ENCODE measurements around the gene UCN. TPM values are rescaled to one million over a fixed set of nuclear protein-coding genes. Genes with fewer than 3 reads are reported as not detected.

UCN gene
- total and polyA plus RNA-seq, 2 donors (not counting 1 experiment from before 2014, with no cell fraction given): 3.6 to 4.5 TPM

GRCh38 chr2:27314709-27315108 lies 6.5 kb upstream of the UCN start:
- Histone ChIP-seq H3K9me3 (ENCODE audit: control extremely low read depth in 1 of 3, control insufficient read depth in 2 of 3, insufficient read depth in 1 of 3, low read length in 2 of 3) (no peaks in the 10 kb centered on the region), H3K9ac (ENCODE audit: low read length) (no peak overlapping the region), H3K36me3 (replicated peaks in 1 of 2; ENCODE audit: control extremely low read depth in 1 of 2, control insufficient read depth in 1 of 2, extremely low read depth in 1 of 2, insufficient read depth in 2 of 2, low read length in 1 of 2) (peaks cover 4 to 21% of the 10 kb centered on the region in 2 experiments), H3K4me3 (ENCODE audit: control extremely low read depth in 1 of 5, extremely low read depth in 1 of 5, insufficient read depth in 1 of 5, low read depth in 2 of 5, low read length in 4 of 5) (no peak overlapping the region), H3K4me1 (ENCODE audit: control insufficient read depth in 2 of 2, insufficient read depth in 2 of 2, low read length in 2 of 2) (no peaks in the 10 kb centered on the region), H3K79me2 (ENCODE audit: control insufficient read depth, insufficient read depth, low read length) (peaks cover 5% of the 10 kb centered on the region), H3K27me3 (replicated peaks in 1 of 4; ENCODE audit: control extremely low read depth in 1 of 4, control insufficient read depth in 3 of 4, insufficient read depth in 4 of 4, low read length in 3 of 4) (no peaks in the 10 kb centered on the region), H4K20me1 (ENCODE audit: control insufficient read depth, insufficient read depth, low read length, poor library complexity, severe bottlenecking) (peaks cover 11% of the 10 kb centered on the region), H2AFZ (ENCODE audit: insufficient read depth, low read depth, low read length, poor library complexity, severe bottlenecking) (no peak overlapping the region), H3K27ac (ENCODE audit: low read length in 2 of 2) (no peak overlapping the region), H3K4me2 (replicated peaks; ENCODE audit: low read depth, low read length, poor library complexity, severe bottlenecking) (no peak overlapping the region)
- DNase-seq: no peak
- WGBS (ENCODE audit: insufficient coverage): 95% methylated on average over 7 of the region's 9 CpGs
- TF ChIP-seq EZH2 (IDR thresholded peaks at IDR 0.05; ENCODE audit: borderline replicate concordance, insufficient read depth, low read depth, low read length, poor library complexity, severe bottlenecking) (no peak), CTCF (IDR thresholded peaks at IDR 0.05) (no peak)
- no peaks in the 10 kb centered on the region for H3K9me3 Mint-ChIP-seq (ENCODE audit: insufficient read depth)
- no peaks in the 10 kb centered on the region for H3K27me3 Mint-ChIP-seq
- ChIA-PET CTCF (interaction anchor here (1.5 to 1.8 kb wide), 2 partner anchors 11 to 35 kb away, joined by 3 to 9 read pairs; no protein-coding TSS in a partner anchor), POLR2A (no interaction called here)
- H3K4me1 Mint-ChIP-seq: no peaks in the 10 kb centered on the region
- H3K4me3 Mint-ChIP-seq: no peak overlapping the region
- H3K27ac Mint-ChIP-seq: no peak overlapping the region
- ATAC-seq (ENCODE audit: low read depth): no peak
- intact Hi-C loops (cut with micrococcal nuclease): no loop called here

GRCh38 chr2:27313882-27314645 lies 5.8 kb upstream of the UCN start:
- no peaks in the 10 kb centered on the region for H3K4me1 ChIP-seq (ENCODE audit: control insufficient read depth in 2 of 2, insufficient read depth in 2 of 2, low read length in 2 of 2)
- no peak overlapping the region for H2AFZ ChIP-seq (ENCODE audit: insufficient read depth, low read depth, low read length, poor library complexity, severe bottlenecking)
- no peaks in the 10 kb centered on the region for H3K4me1 Mint-ChIP-seq
- H3K27me3 Mint-ChIP-seq: no peaks in the 10 kb centered on the region
- H3K79me2 ChIP-seq (ENCODE audit: control insufficient read depth, insufficient read depth, low read length): peaks cover 2% of the 10 kb centered on the region
- intact Hi-C loops (cut with micrococcal nuclease): no loop called here
- H3K27ac ChIP-seq (ENCODE audit: low read length in 2 of 2): no peak overlapping the region
- TF ChIP-seq EZH2 (IDR thresholded peaks at IDR 0.05; ENCODE audit: borderline replicate concordance, insufficient read depth, low read depth, low read length, poor library complexity, severe bottlenecking) (no peak), CTCF (IDR thresholded peaks at IDR 0.05) (no peak)
- peaks cover 4 to 24% of the 10 kb centered on the region in 2 experiments for H3K36me3 ChIP-seq (replicated peaks in 1 of 2; ENCODE audit: control extremely low read depth in 1 of 2, control insufficient read depth in 1 of 2, extremely low read depth in 1 of 2, insufficient read depth in 2 of 2, low read length in 1 of 2)
- no peak overlapping the region for H3K4me3 ChIP-seq (ENCODE audit: control extremely low read depth in 1 of 5, extremely low read depth in 1 of 5, insufficient read depth in 1 of 5, low read depth in 2 of 5, low read length in 4 of 5)
- no peak overlapping the region for H3K9ac ChIP-seq (ENCODE audit: low read length)
- ChIA-PET CTCF (interaction anchor here (1.5 to 1.8 kb wide), 2 partner anchors 11 to 34 kb away, joined by 3 to 9 read pairs; no protein-coding TSS in a partner anchor), POLR2A (interaction anchor here (0.6 kb wide), 1 partner anchor 41 kb away, joined by 4 read pairs; no protein-coding TSS in a partner anchor)
- H3K9me3 ChIP-seq (ENCODE audit: control extremely low read depth in 1 of 3, control insufficient read depth in 2 of 3, insufficient read depth in 1 of 3, low read length in 2 of 3): no peaks in the 10 kb centered on the region
- H4K20me1 ChIP-seq (ENCODE audit: control insufficient read depth, insufficient read depth, low read length, poor library complexity, severe bottlenecking): peaks cover 11% of the 10 kb centered on the region
- no peak for DNase-seq
- no peaks in the 10 kb centered on the region for H3K9me3 Mint-ChIP-seq (ENCODE audit: insufficient read depth)
- H3K27me3 ChIP-seq (replicated peaks in 1 of 4; ENCODE audit: control extremely low read depth in 1 of 4, control insufficient read depth in 3 of 4, insufficient read depth in 4 of 4, low read length in 3 of 4): no peaks in the 10 kb centered on the region
- 98% methylated on average over 3 of the region's 8 CpGs for WGBS (ENCODE audit: insufficient coverage)
- no peak overlapping the region for H3K27ac Mint-ChIP-seq
- H3K4me2 ChIP-seq (replicated peaks; ENCODE audit: low read depth, low read length, poor library complexity, severe bottlenecking): no peak overlapping the region
- no peak for ATAC-seq (ENCODE audit: low read depth)
- H3K4me3 Mint-ChIP-seq: no peak overlapping the region
